Prostate gland (tissue), 2 donors: ENCODE data around the gene OR10V1.

Experiments used
- CTCF ChIP-seq, 4 experiments: fragments of 200-600 bp in 2 of 4; fragments of 450-650 bp in 2 of 4; sonication (generic) in 2 of 4; IDR thresholded peaks; 1 replicate in 3 of 4; 2 replicates in 1 of 4; pipeline ENCODE4 v1.5.1; 2016 to 2019; ENCODE audit warnings: antibody characterized with exemption in 4 of 4, mild to moderate bottlenecking in 2 of 4, moderate library complexity in 2 of 4
- POLR2A ChIP-seq: fragments of 450-650 bp; IDR thresholded peaks from one replicate; pipeline ENCODE4 v1.6.1; 2016; ENCODE audit warnings: antibody characterized with exemption, mild to moderate bottlenecking
- POLR2AphosphoS5 ChIP-seq: sonication (generic); formaldehyde crosslinking; IDR thresholded peaks from one replicate; pipeline ENCODE4 v1.6.1; 2017; ENCODE audit warnings: antibody characterized with exemption

GRCh38 chr11:59758401-59759037 lies 44.9 kb upstream of the OR10V1 start:
- TF ChIP-seq CTCF (IDR thresholded peaks at IDR 0.05) (no peak), POLR2AphosphoS5 (no peak), POLR2A (no peak)
